GM12874 (cell line): ENCODE data around the gene MAPKAP1.

Source experiments
- TF ChIP-seq, protein P1 (sequence below): IDR thresholded peaks from 2 replicates; pipeline ENCODE4 v1.5.1; 2011; ENCODE audit warnings: low read depth, mild to moderate bottlenecking, control low read depth, low read length, moderate library complexity; ENCODE audit not compliant: insufficient read depth

Gene MAPKAP1

DNA sequence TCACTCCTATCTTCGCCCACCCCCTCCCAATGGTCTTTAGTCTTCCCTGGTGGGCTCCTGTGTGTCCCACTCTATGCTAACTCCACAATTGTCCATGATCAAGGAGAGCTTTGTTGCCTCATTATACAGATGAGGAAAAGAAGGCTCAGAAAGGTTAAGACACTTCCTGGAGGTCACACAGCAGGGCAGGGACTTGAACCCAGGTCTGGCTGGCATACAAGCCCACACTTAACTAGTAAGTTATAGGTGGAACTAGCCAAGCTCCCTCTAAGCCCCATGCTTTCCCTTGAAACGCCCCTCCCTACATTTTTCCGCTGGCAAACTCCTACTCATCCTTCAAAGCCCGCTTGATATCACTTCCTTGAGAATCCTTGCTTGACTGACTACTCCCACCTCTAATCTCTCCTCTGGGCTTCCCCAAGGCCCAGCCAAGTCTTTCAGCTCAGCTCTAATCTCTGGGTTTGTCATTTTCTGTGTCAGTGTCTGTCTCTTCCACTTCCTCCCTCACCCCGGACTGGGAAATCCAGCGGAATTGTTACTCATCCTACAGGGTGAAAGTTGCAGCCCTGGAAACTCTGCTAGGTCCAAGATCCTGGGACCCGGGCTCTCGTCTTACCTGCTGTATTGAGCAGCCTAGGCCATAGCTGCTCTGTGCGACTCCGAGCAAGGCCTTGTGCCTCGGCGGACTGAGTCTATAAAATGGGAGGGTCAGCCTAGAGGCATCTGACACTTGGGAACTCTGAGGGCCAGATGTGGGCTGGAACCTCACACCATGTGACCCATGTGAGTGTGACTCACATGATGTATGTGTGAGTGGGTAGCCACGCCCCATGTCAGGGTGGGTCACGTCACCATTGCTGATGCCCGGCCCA, 300.8 kb downstream of the MAPKAP1 start:
- TF ChIP-seq, protein P1, sequence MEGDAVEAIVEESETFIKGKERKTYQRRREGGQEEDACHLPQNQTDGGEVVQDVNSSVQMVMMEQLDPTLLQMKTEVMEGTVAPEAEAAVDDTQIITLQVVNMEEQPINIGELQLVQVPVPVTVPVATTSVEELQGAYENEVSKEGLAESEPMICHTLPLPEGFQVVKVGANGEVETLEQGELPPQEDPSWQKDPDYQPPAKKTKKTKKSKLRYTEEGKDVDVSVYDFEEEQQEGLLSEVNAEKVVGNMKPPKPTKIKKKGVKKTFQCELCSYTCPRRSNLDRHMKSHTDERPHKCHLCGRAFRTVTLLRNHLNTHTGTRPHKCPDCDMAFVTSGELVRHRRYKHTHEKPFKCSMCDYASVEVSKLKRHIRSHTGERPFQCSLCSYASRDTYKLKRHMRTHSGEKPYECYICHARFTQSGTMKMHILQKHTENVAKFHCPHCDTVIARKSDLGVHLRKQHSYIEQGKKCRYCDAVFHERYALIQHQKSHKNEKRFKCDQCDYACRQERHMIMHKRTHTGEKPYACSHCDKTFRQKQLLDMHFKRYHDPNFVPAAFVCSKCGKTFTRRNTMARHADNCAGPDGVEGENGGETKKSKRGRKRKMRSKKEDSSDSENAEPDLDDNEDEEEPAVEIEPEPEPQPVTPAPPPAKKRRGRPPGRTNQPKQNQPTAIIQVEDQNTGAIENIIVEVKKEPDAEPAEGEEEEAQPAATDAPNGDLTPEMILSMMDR: no peak

DNA sequence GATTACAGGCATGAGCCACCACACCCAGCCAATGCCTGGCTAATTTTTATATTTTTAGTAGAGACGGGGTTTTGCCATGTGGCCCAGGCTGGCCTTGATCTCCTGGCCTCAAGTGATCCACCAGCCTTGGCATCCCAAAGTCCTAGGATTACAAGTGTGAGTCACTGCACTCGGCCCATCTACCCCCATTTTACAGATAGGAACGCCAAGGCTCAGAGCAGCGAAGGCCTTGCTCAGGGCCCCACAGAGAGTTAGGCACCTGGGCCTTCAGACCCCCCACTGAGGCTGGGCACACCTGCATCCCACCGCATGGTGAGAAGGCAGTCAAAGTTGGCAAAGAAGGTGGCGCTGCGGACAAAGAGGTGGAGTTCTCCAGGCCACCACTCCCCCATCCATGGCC, 302.3 kb downstream of the MAPKAP1 start:
- TF ChIP-seq, protein P1: no peak

DNA sequence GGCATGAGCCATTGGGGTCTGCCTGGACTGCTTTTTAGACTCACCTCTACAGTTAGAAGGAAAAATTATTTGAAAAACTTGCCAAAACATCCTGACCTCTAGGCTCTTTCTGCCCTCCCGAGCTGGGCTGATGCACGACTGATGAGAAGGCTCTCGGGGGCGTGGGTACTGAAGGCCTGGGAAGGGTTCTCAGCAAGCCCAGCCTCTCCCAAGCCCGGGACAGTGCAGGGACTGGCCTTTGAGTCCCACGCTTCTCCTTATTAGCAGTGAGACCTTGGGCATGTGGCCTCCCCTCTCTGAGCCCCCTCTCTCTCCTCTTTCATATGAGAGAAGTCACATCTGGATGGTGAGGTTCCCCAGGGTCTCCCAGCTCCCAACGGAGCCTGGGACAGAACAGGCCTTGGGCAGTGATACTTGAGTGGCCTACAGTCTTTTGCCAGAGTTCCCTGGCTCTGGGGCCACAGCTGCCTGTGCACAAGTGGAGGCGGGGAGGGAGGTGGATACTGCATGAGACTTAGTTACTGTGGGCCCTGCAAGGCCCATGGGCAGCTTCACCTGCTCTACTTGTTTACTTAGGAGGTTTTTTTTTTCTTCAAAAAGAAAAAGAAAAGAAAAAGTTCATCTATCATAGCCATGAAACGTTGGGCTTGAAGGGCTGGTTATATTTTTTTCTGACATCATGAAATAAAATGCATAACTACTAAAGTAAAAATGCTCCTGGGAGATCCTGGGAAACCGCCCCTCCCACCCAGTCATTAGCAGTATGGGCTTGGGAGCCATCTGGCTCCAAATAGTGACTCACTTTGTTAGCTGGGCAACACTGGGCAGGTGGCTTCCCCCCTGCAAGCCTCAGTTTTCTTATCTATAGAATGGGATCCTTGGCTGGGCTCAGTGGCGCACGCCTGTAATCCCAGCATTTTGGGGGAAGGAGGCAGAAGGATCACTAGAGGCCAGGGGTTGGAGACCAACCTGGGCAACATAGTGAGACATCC, 306.0 kb downstream of the MAPKAP1 start:
- TF ChIP-seq, protein P1: no peak

DNA sequence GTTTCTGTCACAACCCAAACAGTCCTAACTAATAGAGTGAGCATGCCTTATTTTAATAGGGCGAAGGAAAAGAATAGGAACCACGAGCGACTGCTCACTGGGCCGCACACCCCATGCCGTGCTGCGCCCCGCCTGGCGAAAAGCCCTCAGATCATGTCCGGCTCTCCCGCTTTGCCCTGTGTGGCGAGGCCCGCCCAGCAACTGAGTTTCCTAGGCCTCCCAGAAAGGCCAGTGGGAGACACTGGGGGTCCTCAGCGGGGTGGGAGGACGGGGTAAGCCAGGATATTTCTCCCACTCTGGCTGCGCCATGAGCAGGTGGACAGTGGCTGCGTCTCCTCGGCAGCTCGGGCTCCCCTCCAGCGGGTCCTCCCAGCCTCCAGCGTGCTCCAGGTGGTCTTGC, 307.3 kb downstream of the MAPKAP1 start:
- TF ChIP-seq, protein P1: no peak

DNA sequence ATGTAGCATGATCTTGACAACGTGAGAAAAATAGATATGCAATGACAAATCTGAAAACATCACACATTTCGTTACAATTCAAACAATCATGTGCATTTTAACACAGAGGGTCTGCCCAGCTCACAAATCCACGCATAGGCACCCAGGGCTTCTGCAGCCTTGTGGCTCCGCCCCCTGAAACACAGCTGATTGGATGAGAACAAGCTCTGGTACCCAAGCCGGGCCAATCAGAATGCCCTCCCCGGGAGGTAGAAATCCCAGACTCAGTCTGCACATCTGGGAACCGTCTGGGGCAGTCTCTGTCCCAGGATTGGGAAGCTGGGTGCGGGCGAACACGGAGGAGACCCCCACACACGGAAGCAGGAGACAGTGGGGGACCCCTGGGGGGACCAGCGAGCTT, 307.8 kb downstream of the MAPKAP1 start:
- TF ChIP-seq, protein P1: no peak

DNA sequence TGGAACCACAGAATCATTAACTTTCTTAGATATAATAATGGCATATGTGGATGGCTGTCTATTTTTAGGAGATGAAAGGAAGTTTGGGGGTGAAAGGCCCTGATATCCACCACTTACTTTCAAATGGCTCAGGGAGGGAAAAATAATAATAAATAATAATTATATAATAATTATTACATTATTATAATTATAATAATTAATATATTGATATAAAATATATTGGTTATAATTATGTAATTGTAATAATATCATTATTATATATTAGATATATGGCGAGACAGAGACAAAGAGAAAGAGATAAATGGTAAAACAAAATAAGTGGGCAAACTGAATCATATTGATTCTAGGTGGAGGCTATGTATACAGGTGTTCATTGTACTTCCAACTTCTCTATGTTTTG, 308.8 kb downstream of the MAPKAP1 start:
- TF ChIP-seq, protein P1: no peak

DNA sequence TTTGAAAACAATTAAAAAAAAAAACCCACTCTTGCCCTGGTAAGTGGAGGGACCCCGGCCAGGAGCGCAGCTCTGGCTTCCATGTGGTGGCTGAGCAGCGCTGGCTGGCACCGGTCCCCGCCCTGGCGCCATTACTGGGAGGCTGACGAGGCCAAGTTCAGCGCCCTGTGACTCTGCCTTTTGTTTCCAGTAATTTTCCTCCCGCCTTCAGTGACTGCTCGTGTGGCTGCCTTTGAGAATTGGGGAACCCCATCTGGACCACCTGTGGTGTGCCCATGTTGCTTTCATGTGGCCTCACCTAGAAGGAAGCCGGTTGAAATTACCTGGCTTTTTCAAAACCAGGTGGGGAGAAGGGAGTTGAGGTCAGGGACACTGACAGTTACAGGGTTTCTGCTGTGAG, 309.3 kb downstream of the MAPKAP1 start:
- TF ChIP-seq, protein P1: no peak
